Mucosa of descending colon (tissue), 3 donors: ENCODE data around the gene RTP2. TPM values are rescaled to one million over a fixed set of nuclear protein-coding genes. Genes with fewer than 3 reads are reported as not detected.

Experiments
- ATAC-seq: fragments of 200-7000 bp; cut with Tn5 transposase; one replicate; pipeline ENCODE4 v1.9.1; 2020; ENCODE audit warnings: mild to moderate bottlenecking, moderate library complexity
- DNase-seq, 3 donors: peaks; one replicate each; pipeline ENCODE4 v3.0.0-alpha.2; 2020
- H3K36me3 ChIP-seq: fragments of 200-600 bp; one replicate; pipeline ENCODE4 v1.8.0; 2021; ENCODE audit warnings: low read depth, mild to moderate bottlenecking
- H3K4me1 ChIP-seq: fragments of 200-600 bp; one replicate; pipeline ENCODE4 v1.8.0; 2021; ENCODE audit warnings: low read depth, mild to moderate bottlenecking
- H3K4me3 ChIP-seq: fragments of 200-600 bp; one replicate; pipeline ENCODE4 v1.8.0; 2021; ENCODE audit warnings: mild to moderate bottlenecking
- H3K9me3 ChIP-seq: fragments of 200-600 bp; one replicate; pipeline ENCODE4 v1.8.0; 2021; ENCODE audit warnings: mild to moderate bottlenecking
- CTCF ChIP-seq: fragments of 200-600 bp; IDR thresholded peaks from one replicate; pipeline ENCODE4 v1.8.0; 2022; ENCODE audit warnings: antibody characterized with exemption, mild to moderate bottlenecking
- intact Hi-C, 2 donors: fragments of 100-400 bp; cut with DNase I in 1 of 2; cut with micrococcal nuclease in 1 of 2; formaldehyde crosslinking; loops; one replicate each; pipeline versions ENCODE4 v1.11.0 to v1.11.1; 2022; cut with DNase I, micrococcal nuclease
- total RNA-seq, 3 donors: library from RNA; stranded (reverse); fragmentation: NEBNext Ultra II Directional in 2 of 3; extraction: Animal tissue kit (Norgen Biotek cat#: 25700) in 2 of 3; gene quantifications; one replicate each; pipeline versions ENCODE4 v1.2.1 to v1.2.4, GENCODE V29; 2021 to 2023
- donor health status: DM: no; HTN: no; CAD: no; lungs with moderate emphysema.
- donor health status: DM: no; HTN: no; CAD: no.
- donor health status: DM: no; HTN: yes; CAD: no.

Gene RTP2
- total RNA-seq, 3 donors from 2014 or later: not detected

- DNase-seq: no peak
- intact Hi-C loops: loop anchor here (10.0 kb wide), 4 partner anchors 408 to 1398 kb away; partner anchors contain the start of gene LPP (in 1 of the 2)
- no peaks in the 10 kb centered on the region for H3K9me3 ChIP-seq
- H3K4me3 ChIP-seq: no peak overlapping the region
- no peak for ATAC-seq
- H3K36me3 ChIP-seq: no peaks in the 10 kb centered on the region
- no peak for TF ChIP-seq CTCF
- H3K4me1 ChIP-seq: peaks cover 44% of the 10 kb centered on the region
Observed at GRCh38 chr3:187746442-187747281, 44.3 kb upstream of the RTP2 start.

GRCh38 chr3:187746059-187746441, 43.7 kb upstream of the RTP2 start:
- Histone ChIP-seq H3K4me3 (no peak overlapping the region), H3K9me3 (no peaks in the 10 kb centered on the region), H3K36me3 (no peaks in the 10 kb centered on the region), H3K4me1 (peaks cover 41% of the 10 kb centered on the region)
- ATAC-seq: no peak
- intact Hi-C loops: loop anchor here (10.0 kb wide), 4 partner anchors 409 to 1399 kb away; partner anchors contain the start of gene LPP (in 1 of the 2)
- no peak for TF ChIP-seq CTCF
- no peak for DNase-seq

GRCh38 chr3:187745201-187746058, 43.1 kb upstream of the RTP2 start, which contains the start of gene BCL6:
TSS of gene BCL6 (minus strand) at chr3:187745468. CDS start at chr3:187733693, 11,775 bp downstream.
- intact Hi-C loops: loop anchor here (10.0 kb wide), 4 partner anchors 409 to 1399 kb away; partner anchors contain the start of gene LPP (in 1 of the 2)

GRCh38 chr3:187744169-187745151, 42.1 kb upstream of the RTP2 start:
- peak; percentile 16 for ATAC-seq
- intact Hi-C loops: loop anchor here (5.0 to 10.0 kb wide), 7 partner anchors 308 to 1400 kb away; partner anchors contain the start of gene LPP (in 1 of the 2)
- peaks cover 36% of the 10 kb centered on the region for H3K4me1 ChIP-seq
- H3K9me3 ChIP-seq: no peaks in the 10 kb centered on the region
- peak overlapping the region; percentile 45 for H3K4me3 ChIP-seq
- H3K36me3 ChIP-seq: no peaks in the 10 kb centered on the region
- DNase-seq: peak; percentile 67 to 73 (median 73)
- no peak for TF ChIP-seq CTCF

More at GRCh38 chr3:187745201-187746058, 43.1 kb upstream of the RTP2 start, which contains the start of gene BCL6:
- ATAC-seq: peak; percentile 79
- no peak for TF ChIP-seq CTCF
- peak within 1 kb of the TSS; percentile 45 for H3K4me3 ChIP-seq
- H3K36me3 ChIP-seq: no peaks in the 10 kb centered on the region
- DNase-seq: peak; percentile 91 to 95 (median 93)
- H3K9me3 ChIP-seq: no peaks in the 10 kb centered on the region
- H3K4me1 ChIP-seq: peaks cover 37% of the 10 kb centered on the region
